GM12878 (cell line): ENCODE data around the gene DNAJC5. TPM values are rescaled to one million over a fixed set of nuclear protein-coding genes. Genes with fewer than 3 reads are reported as not detected.

ENCODE experiments used
- ATAC-seq: fragments of 200-7000 bp; cut with Tn5 transposase; 3 replicates; pipeline ENCODE4 v1.9.1; 2020; ENCODE audit warnings: mild to moderate bottlenecking, moderate library complexity
- BruUV-seq: library from RNA; stranded (reverse); fragments of 400-500 nt; replicated peaks from 2 replicates; lab custom pipeline; 2021; lab: Mats Ljungman, UMichigan
- CTCF ChIA-PET: fragments of 300-600 bp; sonication (Branson Sonifier 250); formaldehyde crosslinking; extraction: SDS; loops from one replicate; lab custom pipeline; 2021; ENCODE audit warnings: inconsistent platforms; lab: Yijun Ruan, JAX
- POLR2A ChIA-PET: fragments of 350-600 bp; formaldehyde crosslinking; extraction: SDS; loops from one replicate; lab custom pipeline; 2021; ENCODE audit warnings: inconsistent platforms; lab: Charles Lee
- RAD21 ChIA-PET: fragments of 300-600 bp; sonication (Branson Sonifier 250); formaldehyde crosslinking; loops from one replicate; lab custom pipeline; 2023; ENCODE audit warnings: antibody characterized with exemption; ENCODE audit not compliant: unreplicated experiment; lab: Charles Lee
- SMC1A ChIA-PET: fragments of 300-600 bp; sonication (Branson Sonifier 250); formaldehyde crosslinking; loops from one replicate; lab custom pipeline; 2023; ENCODE audit not compliant: unreplicated experiment, uncharacterized antibody; lab: Charles Lee
- DNase-seq: peaks from one replicate; pipeline ENCODE4 v3.0.0-alpha.2; 2011; ENCODE audit warnings: low read depth, low spot score
- FAIRE-seq: peaks from 3 replicates; lab custom pipeline; 2011; peaks lifted over from hg19 to GRCh38; lab: Jason Lieb, UNC
- H2AFZ ChIP-seq: 2 replicates; pipeline ENCODE4 v1.6.0; 2011; ENCODE audit warnings: low read depth, low read length, control low read depth; ENCODE audit not compliant: control insufficient read depth
- H3K27ac ChIP-seq: 2 replicates; pipeline ENCODE4 v1.5.1; 2011; ENCODE audit warnings: control low read depth; ENCODE audit not compliant: control insufficient read depth, insufficient read depth
- H3K27me3 ChIP-seq, 2 experiments: replicated peaks in 1 of 2; 2 replicates each; pipeline versions ENCODE4 v1.6.0 to v1.6.1; 2011; ENCODE audit warnings: low read length in 1 of 2; ENCODE audit not compliant: control insufficient read depth in 2 of 2, insufficient read depth in 2 of 2
- H3K36me3 ChIP-seq, 2 experiments: 2 replicates each; pipeline ENCODE4 v1.5.1; 2011; ENCODE audit warnings: low read length in 1 of 2; ENCODE audit not compliant: control insufficient read depth in 2 of 2, insufficient read depth in 2 of 2
- H3K4me1 ChIP-seq: 2 replicates; pipeline ENCODE4 v1.6.1; 2011; ENCODE audit warnings: mild to moderate bottlenecking, low read length, moderate library complexity, mixed read lengths; ENCODE audit not compliant: control insufficient read depth, insufficient read depth
- H3K4me2 ChIP-seq: 2 replicates; pipeline ENCODE4 v1.6.0; 2011; ENCODE audit warnings: control low read depth; ENCODE audit not compliant: control insufficient read depth, insufficient read depth
- H3K4me3 ChIP-seq: fragments of 200-600 bp; sonication (generic); 2 replicates; pipeline ENCODE4 v1.5.1; 2016
- H3K79me2 ChIP-seq: 2 replicates; pipeline ENCODE4 v1.6.0; 2011; ENCODE audit warnings: low read length; ENCODE audit not compliant: control insufficient read depth, insufficient read depth
- H3K9ac ChIP-seq: 2 replicates; pipeline ENCODE4 v1.8.0; 2011; ENCODE audit warnings: low read length, control low read depth, mixed read lengths; ENCODE audit not compliant: control insufficient read depth, insufficient read depth
- H3K9me3 ChIP-seq: replicated peaks from 3 replicates; pipeline ENCODE4 v1.5.1; 2011; ENCODE audit warnings: mild to moderate bottlenecking, low read length; ENCODE audit not compliant: control insufficient read depth, insufficient read depth
- H4K20me1 ChIP-seq: 2 replicates; pipeline ENCODE4 v1.6.0; 2011; ENCODE audit not compliant: control insufficient read depth, insufficient read depth
- CBX3 ChIP-seq: fragments of 200-600 bp; sonication (generic); IDR thresholded peaks from 2 replicates; pipeline ENCODE4 v1.6.1; 2016; ENCODE audit warnings: low read depth, borderline replicate concordance
- CREM ChIP-seq: IDR thresholded peaks from 2 replicates; pipeline ENCODE4 v1.6.1; 2014; ENCODE audit warnings: antibody characterized with exemption, low read depth
- NRF1 ChIP-seq: conservative IDR thresholded peaks from 2 replicates; pipeline ENCODE4 v1.6.1; 2011; ENCODE audit warnings: mild to moderate bottlenecking, low read depth, low read length, improper control_type of control experiment
- ZNF217 ChIP-seq: fragments of 450-650 bp; IDR thresholded peaks from 2 replicates; pipeline ENCODE4 v1.6.1; 2017; ENCODE audit warnings: antibody characterized with exemption, mild to moderate bottlenecking
- WGBS: methylation state at CpG from one replicate; pipeline ENCODE4 v1.1.6; 2016; ENCODE audit warnings: low lambda C conversion rate; ENCODE audit not compliant: insufficient replicate concordance, insufficient coverage; ENCODE audit errors: missing lambda C conversion rate; 5-methylcytosine and 5-hydroxymethylcytosine counted together
- in situ Hi-C: fragments of 300-500 bp; cut with MboI; formaldehyde crosslinking; loops from 9 replicates; pipeline ENCODE4 v1.14.3; 2018; ENCODE audit warnings: mixed read lengths
- intact Hi-C: fragments of 100-400 bp; cut with micrococcal nuclease; formaldehyde crosslinking; loops from one replicate; pipeline ENCODE4 v1.14.2; 2022; ENCODE audit not compliant: unreplicated experiment
- polyA plus RNA-seq, 11 experiments: library from polyadenylated mRNA; depleted of rRNA in 4 of 11; unstranded in 6 of 11; stranded (reverse) in 5 of 11; fragments of >200 nt; fragmentation: Nextera tagmentation in 4 of 11; fragmentation: Illumina TruSeq in 1 of 11; extraction: Ambion mirVana in 4 of 11; extraction: Trizol in 1 of 11; gene quantifications; 1 replicate in 1 of 11; 2 replicates in 10 of 11; pipeline versions ENCODE4 v1.2.1 to v1.2.3, GENCODE V29; 2011 to 2016; ENCODE audit warnings: inconsistent platforms in 2 of 11, missing spikeins in 2 of 11, low read depth in 1 of 11
- total RNA-seq, 4 experiments: library from RNA; depleted of rRNA in 3 of 4; stranded (reverse); fragments of >200 nt in 3 of 4; fragmentation: Illumina TruSeq in 1 of 4; extraction: Trizol in 1 of 4; gene quantifications; 2 replicates each; pipeline versions ENCODE4 v1.2.1 to v1.2.3, GENCODE V29; 2013 to 2021
- TF ChIP-seq, protein P1 (sequence below): IDR thresholded peaks from 2 replicates; pipeline ENCODE4 v1.6.1; 2011; ENCODE audit warnings: low read depth, mild to moderate bottlenecking, low read length, moderate library complexity, borderline replicate concordance; ENCODE audit errors: extremely low read depth
- TF ChIP-seq, protein P2 (sequence below): fragments of 150-350 bp; IDR thresholded peaks from 2 replicates; pipeline ENCODE4 v1.6.1; 2016; ENCODE audit warnings: low read depth, low read length

The DNAJC5 gene
- total and polyA plus RNA-seq, 10 of the 15 experiments (the other 5 are each of a cell fraction or from before 2014, with no cell fraction given): 0.69 to 36.8 (median 17.0) TPM

DNA sequence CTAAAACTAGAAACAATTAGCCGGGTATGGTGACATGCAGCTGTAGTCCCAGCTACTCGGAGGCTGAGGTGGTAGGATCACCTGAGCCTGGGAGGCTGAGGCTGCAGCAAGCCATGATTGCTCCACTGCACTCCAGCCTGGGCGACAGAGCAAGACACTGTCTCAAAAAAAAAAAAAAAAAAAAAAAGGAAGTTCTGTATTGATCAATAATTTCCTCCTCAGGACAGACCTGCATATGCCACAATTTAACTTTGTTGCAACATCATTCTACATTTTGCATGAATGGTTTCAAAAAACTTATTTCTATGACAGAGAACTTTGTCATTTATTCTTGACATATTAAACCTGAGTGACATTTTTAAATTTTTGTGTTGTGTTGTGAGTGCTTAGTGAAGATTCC lies 5.5 kb downstream of the DNAJC5 start:
- ChIA-PET RAD21 (no interaction called here), POLR2A (no interaction called here), CTCF (no interaction called here), SMC1A (no interaction called here)
- Histone ChIP-seq H3K79me2 (peaks cover 73% of the 10 kb centered on the region), H3K4me2 (no peak overlapping the region), H3K4me3 (no peak overlapping the region), H3K9me3 (no peaks in the 10 kb centered on the region), H3K27me3 (no peaks in the 10 kb centered on the region), H3K4me1 (peaks cover 7% of the 10 kb centered on the region), H4K20me1 (peaks cover 10% of the 10 kb centered on the region), H3K27ac (no peak overlapping the region), H2AFZ (no peak overlapping the region), H3K36me3 (peaks cover 0 to 5% of the 10 kb centered on the region in 2 experiments; a peak in 3 of 4 replicates), H3K9ac (no peak overlapping the region)
- in situ Hi-C loops (no loop called here), intact Hi-C loops (no loop called here)
- DNase-seq (no peak), FAIRE-seq (no peak), ATAC-seq (no peak)
- 18% methylated on average over 3 of the region's 3 CpGs for WGBS
- BruUV-seq: no TSS peak
- TF ChIP-seq ZNF217 (no peak), CBX3 (no peak)
- TF ChIP-seq, protein P1, sequence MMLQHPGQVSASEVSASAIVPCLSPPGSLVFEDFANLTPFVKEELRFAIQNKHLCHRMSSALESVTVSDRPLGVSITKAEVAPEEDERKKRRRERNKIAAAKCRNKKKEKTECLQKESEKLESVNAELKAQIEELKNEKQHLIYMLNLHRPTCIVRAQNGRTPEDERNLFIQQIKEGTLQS: no peak

DNA sequence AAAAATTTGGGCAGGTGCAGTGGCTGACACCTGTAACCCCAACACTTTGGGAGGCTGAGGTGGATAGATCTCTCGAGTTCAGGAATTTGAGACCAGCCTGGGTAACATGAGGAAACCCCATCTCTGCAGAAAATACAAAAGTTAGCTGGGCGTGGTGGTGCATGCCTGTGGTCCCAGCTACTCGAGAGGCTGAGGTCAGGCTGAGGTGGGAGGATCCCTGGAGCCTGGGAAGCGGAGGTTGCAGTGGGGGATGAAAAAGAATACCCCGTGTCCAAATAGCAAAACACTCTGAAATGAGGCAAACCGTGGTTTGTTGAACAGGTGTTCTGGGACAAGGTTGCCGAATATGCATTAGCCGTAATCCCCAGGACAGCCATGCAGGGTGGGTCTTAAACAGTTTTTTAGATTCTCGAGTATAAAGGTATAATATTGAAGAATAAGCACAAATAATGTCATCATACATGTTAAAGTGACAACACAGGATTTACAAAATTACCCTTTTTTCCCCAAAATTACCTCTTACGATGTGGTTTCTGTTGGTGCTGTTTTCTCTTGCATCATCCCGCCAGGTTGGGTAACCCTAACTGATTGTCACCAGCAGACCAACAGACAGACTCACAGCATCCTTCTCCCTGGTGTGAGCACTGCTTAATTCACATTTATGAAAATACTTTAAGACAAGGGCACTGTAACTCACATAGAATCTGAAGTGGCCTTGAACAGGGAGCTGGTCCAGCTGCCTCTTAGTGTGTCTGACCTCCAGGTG lies 9.1 kb downstream of the DNAJC5 start:
- Histone ChIP-seq H3K36me3 (peaks cover 0 to 5% of the 10 kb centered on the region in 2 experiments; a peak in 3 of 4 replicates), H3K4me1 (no peaks in the 10 kb centered on the region; the same call in 1 of the 2 replicates), H3K27ac (no peak overlapping the region), H4K20me1 (peaks cover 7% of the 10 kb centered on the region), H2AFZ (no peak overlapping the region), H3K9me3 (no peaks in the 10 kb centered on the region), H3K4me3 (no peak overlapping the region), H3K27me3 (no peaks in the 10 kb centered on the region), H3K79me2 (peaks cover 59% of the 10 kb centered on the region), H3K9ac (no peak overlapping the region), H3K4me2 (no peak overlapping the region)
- ChIA-PET POLR2A (interaction anchor here (0.7 kb wide), 1 partner anchor 8 kb away, joined by 3 read pairs; no protein-coding TSS in a partner anchor), SMC1A (no interaction called here), RAD21 (no interaction called here), CTCF (no interaction called here)
- no peak for DNase-seq
- 94% methylated on average over 11 of the region's 11 CpGs for WGBS
- no peak for FAIRE-seq
- ATAC-seq: no peak
- TF ChIP-seq CREM (no peak), NRF1 (no peak)
- TF ChIP-seq, protein P2, sequence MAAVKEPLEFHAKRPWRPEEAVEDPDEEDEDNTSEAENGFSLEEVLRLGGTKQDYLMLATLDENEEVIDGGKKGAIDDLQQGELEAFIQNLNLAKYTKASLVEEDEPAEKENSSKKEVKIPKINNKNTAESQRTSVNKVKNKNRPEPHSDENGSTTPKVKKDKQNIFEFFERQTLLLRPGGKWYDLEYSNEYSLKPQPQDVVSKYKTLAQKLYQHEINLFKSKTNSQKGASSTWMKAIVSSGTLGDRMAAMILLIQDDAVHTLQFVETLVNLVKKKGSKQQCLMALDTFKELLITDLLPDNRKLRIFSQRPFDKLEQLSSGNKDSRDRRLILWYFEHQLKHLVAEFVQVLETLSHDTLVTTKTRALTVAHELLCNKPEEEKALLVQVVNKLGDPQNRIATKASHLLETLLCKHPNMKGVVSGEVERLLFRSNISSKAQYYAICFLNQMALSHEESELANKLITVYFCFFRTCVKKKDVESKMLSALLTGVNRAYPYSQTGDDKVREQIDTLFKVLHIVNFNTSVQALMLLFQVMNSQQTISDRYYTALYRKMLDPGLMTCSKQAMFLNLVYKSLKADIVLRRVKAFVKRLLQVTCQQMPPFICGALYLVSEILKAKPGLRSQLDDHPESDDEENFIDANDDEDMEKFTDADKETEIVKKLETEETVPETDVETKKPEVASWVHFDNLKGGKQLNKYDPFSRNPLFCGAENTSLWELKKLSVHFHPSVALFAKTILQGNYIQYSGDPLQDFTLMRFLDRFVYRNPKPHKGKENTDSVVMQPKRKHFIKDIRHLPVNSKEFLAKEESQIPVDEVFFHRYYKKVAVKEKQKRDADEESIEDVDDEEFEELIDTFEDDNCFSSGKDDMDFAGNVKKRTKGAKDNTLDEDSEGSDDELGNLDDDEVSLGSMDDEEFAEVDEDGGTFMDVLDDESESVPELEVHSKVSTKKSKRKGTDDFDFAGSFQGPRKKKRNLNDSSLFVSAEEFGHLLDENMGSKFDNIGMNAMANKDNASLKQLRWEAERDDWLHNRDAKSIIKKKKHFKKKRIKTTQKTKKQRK: no peak
- TSS peak; percentile 43 for BruUV-seq
- in situ Hi-C loops (no loop called here), intact Hi-C loops (no loop called here)
